Suppressor macrophage (primary cell): ENCODE data around the gene ARPC4.

Experiments used
- DNase-seq, 4 experiments: peaks; one replicate each; pipeline ENCODE4 v3.0.0-alpha.2; 2020 to 2022
- total RNA-seq, 17 experiments: gene quantifications; one replicate each; lab custom pipeline; 2026; ENCODE audit warnings: mixed read lengths in 6 of 17, inconsistent platforms in 3 of 17; lab: John Stamatoyannopoulos, UW

Gene ARPC4
- 102 to 235 (median 146) reads per million in 17 experiments for total RNA-seq

- DNase-seq, result peak; percentile 95 to 97 (median 97)
Measured at GRCh38 chr3:9792405-9793160, at the start of gene ARPC4, which contains the start of gene TADA3. ARPC4 (plus strand) TSS chr3:9793082; CDS start chr3:9793122, 40 bp downstream. TADA3 (minus strand) TSS chr3:9792473; CDS start chr3:9791466, 1,007 bp downstream.

GRCh38 chr3:9743548-9743947 is 49.3 kb upstream of the ARPC4 start:
- no peak for DNase-seq

DNA sequence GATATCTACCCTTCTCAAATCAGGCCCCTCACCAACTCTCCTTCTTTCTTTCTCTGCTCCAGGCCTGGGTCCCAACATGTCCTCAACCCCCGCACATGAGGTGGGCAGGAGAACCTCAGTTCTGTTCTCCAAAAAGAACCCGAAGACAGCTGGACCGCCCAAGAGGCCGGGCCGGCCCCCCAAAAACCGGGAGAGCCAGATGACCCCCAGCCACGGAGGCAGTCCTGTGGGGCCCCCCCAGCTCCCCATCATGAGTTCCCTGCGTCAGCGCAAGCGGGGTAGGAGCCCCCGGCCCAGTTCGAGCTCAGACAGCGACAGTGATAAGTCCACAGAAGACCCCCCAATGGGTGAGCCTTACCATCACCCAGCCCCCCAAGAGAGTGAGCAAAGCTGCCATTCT is 48.7 kb upstream of the ARPC4 start:
- no peak for DNase-seq

- no peak for DNase-seq
Measured at GRCh38 chr3:9745521-9745920, 47.4 kb upstream of the ARPC4 start.

GRCh38 chr3:9746330-9746729 is 46.6 kb upstream of the ARPC4 start:
- DNase-seq, result no peak

DNA sequence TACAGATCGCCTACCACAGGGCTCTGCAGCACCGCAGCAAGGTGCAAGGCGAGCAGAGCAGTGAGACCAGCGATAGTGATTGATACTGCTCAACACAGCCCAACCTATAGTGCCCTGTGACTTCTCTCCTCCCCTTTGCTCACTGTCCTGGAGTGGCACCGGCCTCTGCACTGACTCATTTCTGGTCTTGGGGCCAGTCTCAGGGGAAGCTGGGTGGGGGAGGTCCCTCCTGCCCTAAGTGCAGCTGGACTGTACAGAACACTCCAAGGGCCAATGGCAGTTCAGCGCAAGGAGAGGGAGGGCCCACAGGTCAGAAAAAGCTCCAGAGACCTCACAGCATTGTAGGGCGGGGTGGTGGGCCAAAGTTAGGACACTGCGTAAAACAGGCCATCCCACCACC is 45.6 kb upstream of the ARPC4 start:
- peak; percentile 50 to 72 (median 62) for DNase-seq

DNA sequence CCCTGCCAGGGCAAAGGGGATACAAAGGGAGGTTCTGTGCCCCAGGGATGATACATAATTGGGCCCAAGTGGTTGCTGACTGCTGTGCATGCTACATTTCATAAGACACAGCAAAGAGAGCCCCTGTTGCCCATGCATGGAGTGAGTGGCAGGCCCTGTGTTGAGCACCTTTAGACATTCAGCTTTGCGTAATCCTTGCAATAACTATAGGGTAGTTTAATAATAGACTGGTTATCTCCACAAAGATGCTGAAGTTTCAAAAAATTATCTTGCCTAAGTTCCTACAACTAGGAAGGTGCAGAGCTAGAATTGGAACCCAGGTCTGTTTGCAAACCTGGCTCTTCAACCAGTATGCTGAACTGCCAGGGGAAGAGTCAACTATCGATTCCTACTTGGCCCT is 44.9 kb upstream of the ARPC4 start:
- no peak for DNase-seq

GRCh38 chr3:9749296-9749644 is 43.6 kb upstream of the ARPC4 start:
- DNase-seq, result no peak

GRCh38 chr3:9749645-9750555 is 43.0 kb upstream of the ARPC4 start, which contains the start of gene OGG1:
OGG1 (plus strand) TSS chr3:9749952; CDS start chr3:9750287, 335 bp downstream.
- DNase-seq, result peak; percentile 98 to 99 (median 99)

DNA sequence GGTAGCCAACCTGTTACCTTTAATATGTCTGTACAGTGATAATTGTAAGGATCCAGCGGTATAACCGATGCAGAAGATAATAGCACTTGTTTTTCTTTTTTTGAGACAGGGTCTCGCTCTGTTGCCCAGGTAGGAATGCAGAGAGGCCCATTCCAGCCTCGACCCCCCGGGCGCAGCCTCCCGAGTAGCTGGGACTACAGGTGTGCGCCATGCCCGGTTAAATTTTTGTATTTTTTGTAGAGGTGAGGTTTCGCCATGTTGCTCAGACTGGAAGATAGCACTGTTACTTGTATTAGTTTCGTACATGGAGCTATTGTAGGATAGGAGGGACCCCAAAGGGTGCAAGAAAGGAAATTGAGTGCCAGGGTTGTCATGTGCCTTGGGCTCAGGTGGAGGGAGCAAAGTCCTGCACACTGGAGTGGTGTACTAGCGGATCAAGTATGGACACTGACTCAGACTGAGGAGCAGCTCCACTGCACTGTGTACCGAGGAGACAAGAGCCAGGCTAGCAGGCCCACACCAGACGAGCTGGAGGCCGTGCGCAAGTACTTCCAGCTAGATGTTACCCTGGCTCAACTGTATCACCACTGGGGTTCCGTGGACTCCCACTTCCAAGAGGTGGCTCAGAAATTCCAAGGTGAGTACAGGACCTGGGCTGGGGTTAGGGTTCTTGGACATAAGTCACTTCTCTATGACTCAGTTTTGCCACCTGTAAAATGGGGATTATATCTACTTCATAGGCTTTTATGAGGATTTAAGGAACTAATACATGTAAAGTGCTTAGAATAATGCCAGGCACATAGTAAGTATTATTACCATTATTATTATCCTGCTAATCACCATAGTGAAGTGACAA is 42.1 kb upstream of the ARPC4 start:
- peak in 1 of 4 experiments; percentile 12 for DNase-seq

DNA sequence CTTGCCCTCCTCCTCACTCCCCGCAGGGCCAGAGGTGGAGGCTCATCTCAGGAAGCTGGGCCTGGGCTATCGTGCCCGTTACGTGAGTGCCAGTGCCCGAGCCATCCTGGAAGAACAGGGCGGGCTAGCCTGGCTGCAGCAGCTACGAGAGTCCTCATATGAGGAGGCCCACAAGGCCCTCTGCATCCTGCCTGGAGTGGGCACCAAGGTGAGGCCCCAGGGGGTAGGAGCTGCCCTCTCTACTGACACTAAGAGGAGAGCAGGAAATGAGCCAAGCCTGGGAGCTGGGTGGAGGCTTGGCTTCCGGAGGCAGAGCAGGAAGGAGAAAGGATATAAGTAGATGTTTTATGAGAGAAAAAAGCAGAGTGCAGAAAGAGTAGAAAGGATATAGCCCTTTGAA is 38.2 kb upstream of the ARPC4 start:
- peak in 1 of 4 experiments; percentile 29 for DNase-seq

- no peak for DNase-seq
Measured at GRCh38 chr3:9757427-9757826, 35.5 kb upstream of the ARPC4 start.

DNA sequence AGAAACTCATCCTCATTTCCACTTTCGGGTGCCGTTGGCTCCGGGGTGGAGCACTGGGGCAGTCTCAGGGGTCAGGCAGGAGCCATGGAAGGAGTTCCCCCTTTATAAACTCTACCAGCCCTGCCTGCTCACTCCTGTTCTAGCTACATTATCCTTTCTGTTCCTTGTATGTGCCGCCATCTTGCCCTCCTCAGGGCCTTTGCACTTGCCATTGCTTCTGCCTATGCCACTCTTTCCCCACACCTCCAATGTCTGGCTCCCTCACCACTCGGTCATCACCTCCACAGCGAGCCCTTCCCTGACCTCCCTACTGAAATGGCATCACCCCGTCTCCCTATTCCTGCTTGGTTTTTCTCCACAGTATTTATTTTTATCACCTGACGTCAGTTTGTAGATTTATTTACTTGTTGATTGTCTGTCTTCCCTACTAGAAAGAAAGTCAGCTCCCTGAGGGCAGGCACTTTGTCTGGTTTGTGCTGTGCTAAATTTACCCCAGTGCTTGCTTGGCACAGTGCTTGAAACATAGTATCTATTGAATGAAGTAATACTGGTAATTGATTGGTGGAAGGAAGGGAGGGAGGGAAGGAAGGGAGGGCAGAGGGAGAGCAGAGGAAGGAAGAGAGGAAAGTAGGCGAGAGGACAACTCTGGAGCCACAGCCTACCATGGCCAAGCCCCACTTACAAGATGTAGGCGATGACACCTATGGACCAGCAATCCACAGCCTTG is 31.9 kb upstream of the ARPC4 start:
- no peak for DNase-seq

GRCh38 chr3:9761919-9762318 is 31.0 kb upstream of the ARPC4 start:
- no peak for DNase-seq

GRCh38 chr3:9762871-9763270 is 30.0 kb upstream of the ARPC4 start:
- DNase-seq, result no peak

- DNase-seq, result no peak
Measured at GRCh38 chr3:9765865-9766264, 27.0 kb upstream of the ARPC4 start.

GRCh38 chr3:9767418-9767817 is 25.5 kb upstream of the ARPC4 start:
- peak; percentile 58 to 76 (median 71) for DNase-seq

GRCh38 chr3:9768141-9768775 is 24.6 kb upstream of the ARPC4 start:
- DNase-seq, result no peak

- DNase-seq, result no peak
Measured at GRCh38 chr3:9769012-9769411, 23.9 kb upstream of the ARPC4 start.

- DNase-seq, result peak; percentile 80 to 94 (median 86)
Measured at GRCh38 chr3:9769426-9770275, 23.2 kb upstream of the ARPC4 start, which contains the start of gene CAMK1. CAMK1 (minus strand) TSS chr3:9769947; CDS start chr3:9767749, 2,198 bp downstream.
